Dedifferentiated amniotic fluid mesenchymal stem cell (primary cell): ENCODE results near the gene LYRM4.

Experiments
- DNase-seq: peaks from one replicate; pipeline ENCODE4 v3.0.0-alpha.2; 2016; ENCODE audit errors: extremely low spot score

LYRM4 gene

GRCh38 chr6:5260661-5261544 lies at the start of gene LYRM4, which contains the start of gene FARS2:
Gene LYRM4 (minus strand): TSS chr6:5260950. CDS start chr6:5260733, 217 bp downstream.
Gene FARS2 (plus strand): TSS chr6:5261513.
- peak; percentile 80 for DNase-seq

GRCh38 chr6:5308066-5308465 lies 47.3 kb upstream of the LYRM4 start:
- no peak for DNase-seq

GRCh38 chr6:5307058-5307457 lies 46.3 kb upstream of the LYRM4 start:
- DNase-seq: no peak

- no peak for DNase-seq
These were observed 45.3 kb upstream of the LYRM4 start for GRCh38 chr6:5305968-5306626.

- no peak for DNase-seq
These were observed 42.9 kb upstream of the LYRM4 start for GRCh38 chr6:5303682-5304081.

- no peak for DNase-seq
These were observed 42.4 kb upstream of the LYRM4 start for GRCh38 chr6:5302995-5303622.

- DNase-seq: no peak
These were observed 41.6 kb upstream of the LYRM4 start for GRCh38 chr6:5302220-5302946.

GRCh38 chr6:5300206-5300764 lies 39.5 kb upstream of the LYRM4 start:
- DNase-seq: no peak

- DNase-seq: no peak
These were observed 34.9 kb upstream of the LYRM4 start for GRCh38 chr6:5295623-5296022.

GRCh38 chr6:5294392-5295211 lies 33.9 kb upstream of the LYRM4 start:
- no peak for DNase-seq

- DNase-seq: no peak
These were observed 32.9 kb upstream of the LYRM4 start for GRCh38 chr6:5293692-5294091.

- DNase-seq: no peak
These were observed 31.4 kb upstream of the LYRM4 start for GRCh38 chr6:5292154-5292553.

GRCh38 chr6:5290500-5290899 lies 29.8 kb upstream of the LYRM4 start:
- no peak for DNase-seq

GRCh38 chr6:5290097-5290496 lies 29.3 kb upstream of the LYRM4 start:
- no peak for DNase-seq

GRCh38 chr6:5287966-5288297 lies 27.2 kb upstream of the LYRM4 start:
- DNase-seq: no peak

GRCh38 chr6:5287205-5287965 lies 26.6 kb upstream of the LYRM4 start:
- peak; percentile 67 for DNase-seq

- DNase-seq: no peak
These were observed 26.0 kb upstream of the LYRM4 start for GRCh38 chr6:5286780-5287179.

- no peak for DNase-seq
These were observed 24.8 kb upstream of the LYRM4 start for GRCh38 chr6:5285526-5285925.

GRCh38 chr6:5285081-5285480 lies 24.3 kb upstream of the LYRM4 start:
- DNase-seq: no peak

GRCh38 chr6:5282191-5282623 lies 21.5 kb upstream of the LYRM4 start:
- no peak for DNase-seq
